GM21619 (cell line): Measurements from ENCODE around the gene PTPRD.

ENCODE experiments used
- ATAC-seq: cut with Tn5 transposase; IDR thresholded peaks from one replicate; pipeline ENCODE4 v1.9.1; 2021; ENCODE audit not compliant: unreplicated experiment

The PTPRD gene

DNA sequence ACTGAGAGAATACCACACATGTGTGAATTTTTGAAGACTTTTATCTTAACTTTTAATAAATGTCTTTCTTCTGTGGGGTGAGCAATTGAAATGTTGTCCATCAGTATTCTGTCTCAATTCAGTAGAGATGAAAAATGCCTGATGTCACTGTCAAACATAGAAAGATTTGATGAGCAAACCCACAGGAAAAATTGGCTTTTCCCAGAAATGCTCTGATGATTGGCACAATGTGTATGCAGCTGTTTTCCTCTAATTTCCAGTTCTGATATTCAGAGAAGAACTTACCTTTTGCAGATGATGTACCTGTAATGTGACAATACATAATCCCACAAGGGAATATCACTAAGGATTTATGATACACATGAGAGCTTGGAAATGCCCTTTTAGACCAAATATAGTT, 340.0 kb downstream of the PTPRD start:
- no peak for ATAC-seq

DNA sequence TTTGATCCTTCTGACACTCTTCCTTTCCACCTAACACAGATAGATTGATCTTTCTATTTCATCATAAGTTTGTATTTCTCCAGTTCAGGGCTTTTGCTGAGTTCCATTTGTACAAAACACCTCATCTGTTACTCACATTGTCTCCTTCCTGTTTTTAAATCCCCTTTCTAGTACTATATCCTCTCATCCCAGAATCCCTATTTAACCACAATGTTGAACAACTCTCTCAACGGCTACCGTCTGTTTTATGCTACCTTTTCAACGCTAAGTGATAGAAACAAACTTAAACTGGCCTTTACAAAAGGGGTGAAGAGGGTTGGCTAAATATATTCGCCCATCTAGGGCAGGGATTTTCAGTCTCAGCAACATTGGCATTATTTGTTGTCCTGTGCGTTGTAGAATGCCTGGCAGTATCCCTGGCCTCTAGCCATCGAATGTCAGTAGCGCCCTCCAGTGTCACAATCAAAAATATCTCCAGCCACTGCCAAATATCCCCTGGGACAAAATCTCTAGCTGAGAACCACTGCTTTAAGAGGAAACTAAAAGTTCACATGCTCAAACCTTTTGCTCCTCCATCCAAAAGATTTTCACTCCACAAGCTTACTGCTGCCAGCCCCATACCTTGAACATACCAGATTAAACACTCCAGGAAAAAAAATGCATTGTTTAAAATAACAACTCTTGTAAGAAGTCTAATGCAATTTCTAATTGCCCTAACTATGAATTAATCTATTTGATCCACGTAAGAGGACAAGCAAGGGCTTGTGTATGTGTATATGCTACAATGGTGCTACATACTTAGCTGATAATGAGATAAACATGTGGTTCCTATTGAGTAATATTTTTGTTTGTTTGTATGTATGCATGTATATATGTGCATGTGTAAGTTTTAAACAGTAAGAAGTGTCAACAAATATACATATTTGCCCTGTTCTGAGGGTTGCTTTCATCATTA, 344.0 kb downstream of the PTPRD start:
- no peak for ATAC-seq

DNA sequence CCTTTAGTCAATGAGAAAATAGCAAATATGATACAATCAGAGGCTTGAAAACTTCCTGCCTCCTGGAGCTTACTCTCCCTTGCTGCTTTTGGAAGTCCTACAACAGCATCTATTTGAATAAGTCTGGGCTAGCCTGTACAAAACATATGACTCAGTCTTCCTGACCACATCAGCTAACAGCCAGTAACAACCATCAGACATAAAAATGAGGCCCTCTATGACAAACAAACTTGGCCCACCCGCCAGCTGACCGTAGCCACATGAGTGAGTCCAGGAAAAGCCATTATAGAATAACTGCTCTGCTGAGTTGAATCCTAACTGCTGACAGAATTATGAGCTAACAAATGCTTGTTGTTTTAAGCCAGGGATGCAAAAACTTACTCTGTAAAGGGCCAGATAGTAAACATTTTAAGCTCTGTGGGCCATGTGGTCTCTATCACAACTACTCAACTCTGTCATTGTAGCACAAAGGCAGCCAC, 347.6 kb downstream of the PTPRD start:
- peak; percentile 44 for ATAC-seq

DNA sequence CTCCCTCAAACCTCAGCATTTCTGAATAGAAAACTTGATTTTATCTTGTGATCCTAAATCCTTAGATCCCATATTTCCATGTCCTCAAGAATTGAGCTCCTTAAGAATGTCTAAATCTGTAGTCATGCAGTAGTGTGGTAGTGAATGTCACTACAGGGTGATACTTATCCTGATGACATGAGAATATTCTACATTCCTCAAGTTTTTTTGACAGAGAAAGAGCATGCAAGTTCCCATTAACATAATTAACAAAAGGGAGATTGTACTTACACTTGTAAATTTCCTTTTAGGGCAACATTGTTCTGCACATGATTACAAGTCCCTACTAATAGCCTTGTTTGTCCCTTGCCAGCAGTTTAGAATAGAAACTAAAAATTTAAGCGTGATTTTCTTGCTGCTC, 352.3 kb downstream of the PTPRD start:
- ATAC-seq = no peak

DNA sequence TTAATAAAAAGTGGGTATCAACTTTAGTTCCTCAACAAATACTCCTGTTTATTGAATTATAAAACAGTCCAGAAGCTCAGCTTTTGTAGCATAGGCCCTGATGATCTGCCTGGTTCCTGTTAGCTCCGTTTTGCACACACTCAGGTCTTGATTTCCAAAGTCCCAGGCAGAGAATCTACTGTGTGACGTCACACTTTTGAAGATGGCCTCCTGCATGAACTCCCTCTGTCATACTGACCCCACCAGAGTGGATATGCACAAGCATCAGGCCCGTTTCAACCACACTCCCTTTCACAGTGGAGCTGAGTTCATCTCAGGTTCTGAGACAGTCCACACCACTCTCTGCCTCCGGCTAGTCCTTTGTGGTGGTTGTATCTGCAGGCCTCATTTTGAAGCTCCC, 353.1 kb downstream of the PTPRD start:
- ATAC-seq = no peak

DNA sequence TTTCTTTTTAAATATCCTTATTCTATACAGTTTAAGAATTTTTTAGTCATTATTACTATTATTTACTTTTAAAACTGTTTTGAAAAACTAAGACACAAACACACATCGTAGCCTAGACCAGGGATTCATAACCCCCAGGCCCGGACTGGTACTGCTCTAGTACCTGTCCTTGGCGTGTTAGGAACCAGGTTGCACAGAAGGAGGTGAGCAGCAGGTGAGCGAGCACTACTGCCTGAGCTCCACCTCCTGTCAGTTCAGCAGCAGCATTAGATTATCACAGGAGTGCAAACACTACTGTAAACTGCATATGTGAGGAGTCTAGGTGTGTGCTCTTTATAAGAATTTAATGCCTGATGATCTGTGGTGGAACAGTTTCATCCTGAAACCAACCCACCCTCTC, 357.0 kb downstream of the PTPRD start:
- no peak for ATAC-seq

DNA sequence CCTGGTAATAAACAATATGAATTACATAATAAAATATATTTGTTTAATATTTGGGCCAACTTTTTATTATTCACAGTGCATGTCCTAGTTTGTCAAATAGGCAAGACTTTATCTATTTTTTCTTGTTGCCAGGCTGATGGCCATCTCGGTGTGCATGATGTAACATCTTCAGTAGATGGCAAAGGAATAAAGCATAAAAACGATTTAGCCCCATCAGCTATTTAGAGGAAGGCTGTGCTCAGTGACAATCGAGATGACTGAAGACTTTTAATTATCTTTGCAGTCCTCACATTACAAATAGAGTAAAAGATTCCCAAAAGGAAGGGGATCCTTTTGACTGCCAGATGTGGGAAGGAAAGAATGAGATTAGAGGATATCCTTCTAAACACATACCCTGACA, 358.5 kb downstream of the PTPRD start:
- ATAC-seq = no peak

DNA sequence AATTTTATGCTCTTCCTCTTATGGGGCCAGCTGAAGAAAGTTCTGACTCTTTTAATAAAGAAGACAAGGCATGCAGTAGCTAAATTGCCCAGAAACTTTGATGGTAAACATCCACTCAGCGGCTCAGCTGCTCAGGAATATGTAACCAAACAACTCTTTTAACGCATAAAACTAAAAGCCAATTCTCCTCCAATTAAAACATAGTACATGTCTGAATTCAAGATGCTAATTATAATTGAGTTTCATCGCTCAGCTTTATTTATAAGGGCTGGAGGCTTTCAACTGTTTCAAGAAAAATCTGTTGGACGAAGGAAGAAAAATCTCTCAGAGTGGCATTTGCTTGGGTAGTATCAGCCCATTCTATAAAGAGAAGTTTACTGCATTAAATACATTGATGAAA, 359.5 kb downstream of the PTPRD start:
- no peak for ATAC-seq

DNA sequence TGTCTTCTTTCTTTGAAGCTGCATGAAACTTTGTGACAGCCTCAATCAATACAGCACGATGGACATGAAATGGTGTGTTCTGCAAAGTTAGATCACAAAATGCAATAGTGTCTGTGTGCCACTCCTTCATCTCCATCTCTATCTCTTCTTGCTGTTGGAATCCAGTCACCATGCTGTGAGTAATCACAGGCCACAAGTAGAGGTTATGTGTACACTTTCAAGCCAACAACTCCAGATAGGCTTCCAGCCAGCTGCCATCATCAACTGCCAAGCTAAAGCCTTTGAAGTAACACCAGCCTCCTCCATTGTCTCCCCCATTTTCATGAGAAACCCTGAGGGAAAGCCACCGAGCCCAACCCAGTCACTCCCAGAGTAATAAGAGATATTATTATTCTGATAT, 360.6 kb downstream of the PTPRD start:
- no peak for ATAC-seq

DNA sequence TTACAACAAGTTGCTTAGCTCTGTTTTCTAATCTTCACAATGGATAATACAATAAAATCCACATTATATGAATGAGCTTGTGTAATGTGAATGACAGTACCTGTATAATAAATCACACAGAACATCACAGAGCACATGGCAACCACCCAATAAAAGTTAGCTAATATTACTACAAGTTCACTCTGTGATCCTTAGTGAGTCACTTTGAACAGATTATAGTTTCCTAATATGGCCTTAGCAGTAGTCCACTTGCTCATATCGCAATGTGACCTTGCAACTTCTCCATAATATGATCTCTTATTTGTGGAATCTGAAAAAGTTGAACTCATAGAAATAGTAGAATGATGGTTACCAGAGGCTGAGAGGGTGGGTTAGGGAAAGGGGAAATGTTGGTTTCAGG, 361.3 kb downstream of the PTPRD start:
- ATAC-seq = no peak

DNA sequence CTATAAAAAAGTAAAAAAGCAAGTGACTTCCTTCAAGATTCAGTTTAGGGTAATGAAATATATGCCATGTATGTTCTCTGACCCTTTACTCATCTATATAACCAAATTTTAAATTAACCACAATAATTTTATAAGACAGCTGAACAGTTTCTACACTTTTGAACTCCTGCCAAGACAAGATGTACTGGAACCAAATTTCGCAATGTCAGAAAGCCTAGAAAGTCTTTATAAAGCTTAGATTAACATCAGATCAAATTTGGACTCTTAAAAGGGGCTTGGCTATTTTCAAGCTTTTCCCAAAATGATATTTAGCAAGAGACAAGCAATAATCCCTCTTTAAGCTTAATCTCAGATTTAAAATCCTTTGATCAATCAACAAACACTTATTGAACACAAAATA, 362.6 kb downstream of the PTPRD start:
- ATAC-seq = no peak

DNA sequence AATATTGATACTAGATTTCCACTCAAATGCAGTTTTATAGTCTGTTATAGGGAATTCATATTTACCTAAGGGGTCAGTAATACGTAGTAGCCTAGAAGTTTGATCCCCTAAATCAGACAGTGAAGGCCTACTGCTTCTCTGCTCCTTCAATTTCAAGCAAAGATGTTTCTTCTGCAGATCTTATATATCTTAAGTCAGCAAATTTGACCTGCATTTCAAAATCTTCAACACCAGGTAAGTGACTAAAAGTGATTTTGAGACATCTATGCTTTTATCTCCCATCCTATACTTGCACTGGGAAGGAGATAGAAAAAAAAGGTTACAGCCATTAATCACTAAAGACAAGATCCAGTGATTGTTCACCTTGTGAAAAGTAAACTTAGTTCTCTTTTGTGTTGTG, 363.9 kb downstream of the PTPRD start:
- no peak for ATAC-seq

DNA sequence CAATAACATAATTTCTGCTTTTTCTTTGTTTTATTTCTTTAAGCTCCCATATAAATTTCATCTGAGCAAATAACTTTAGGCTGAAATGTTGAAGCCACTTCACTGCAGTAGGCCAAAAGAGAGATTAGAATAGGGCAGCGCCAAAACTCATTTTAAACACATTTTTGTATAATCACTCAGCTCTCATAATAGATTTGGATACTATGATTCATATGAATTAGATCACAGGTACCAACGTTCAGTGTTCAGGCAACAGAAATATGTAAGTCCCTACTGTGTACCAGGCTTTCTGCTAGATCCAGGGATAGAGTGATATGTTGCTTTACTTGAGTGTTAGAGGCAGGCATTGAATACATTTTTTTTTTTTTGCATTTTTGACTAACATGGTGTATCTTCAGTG, 370.5 kb downstream of the PTPRD start:
- no peak for ATAC-seq

DNA sequence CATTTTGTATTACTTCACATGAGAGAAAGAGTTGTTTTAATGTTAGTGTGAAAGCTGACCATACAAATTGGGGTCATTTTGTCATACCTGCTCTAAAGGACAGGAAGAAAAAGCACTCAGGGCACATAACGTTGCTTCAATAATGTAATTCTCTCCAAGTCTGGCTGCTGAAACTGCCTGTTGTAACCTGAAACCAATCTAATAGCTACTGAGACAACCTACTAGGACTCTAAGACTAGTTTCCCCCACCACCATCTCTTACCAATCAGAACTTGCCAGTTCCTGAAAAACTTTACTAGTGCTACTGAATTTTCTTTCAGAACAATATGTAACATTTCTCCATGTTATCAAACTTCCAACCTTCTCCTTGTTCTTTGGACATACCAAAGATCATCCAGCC, 374.7 kb downstream of the PTPRD start:
- no peak for ATAC-seq

DNA sequence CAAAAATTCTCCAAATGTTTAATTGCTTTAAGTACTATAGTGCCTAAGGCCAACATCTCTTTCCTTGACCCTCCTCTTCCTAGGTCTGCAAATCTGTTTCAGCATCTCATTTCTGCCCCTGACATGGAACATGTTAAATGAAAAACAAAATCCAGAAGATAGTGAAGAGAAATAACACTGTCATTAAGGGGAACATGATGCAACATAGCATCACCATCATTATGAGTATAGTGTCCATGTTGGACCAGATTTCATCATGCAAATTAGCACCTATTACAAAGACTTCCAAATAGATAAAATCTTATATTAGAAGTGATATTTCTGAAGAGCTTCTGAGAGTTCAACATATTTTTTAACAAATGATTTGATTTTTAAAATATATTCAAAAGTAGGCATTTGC, 375.2 kb downstream of the PTPRD start:
- ATAC-seq = no peak

DNA sequence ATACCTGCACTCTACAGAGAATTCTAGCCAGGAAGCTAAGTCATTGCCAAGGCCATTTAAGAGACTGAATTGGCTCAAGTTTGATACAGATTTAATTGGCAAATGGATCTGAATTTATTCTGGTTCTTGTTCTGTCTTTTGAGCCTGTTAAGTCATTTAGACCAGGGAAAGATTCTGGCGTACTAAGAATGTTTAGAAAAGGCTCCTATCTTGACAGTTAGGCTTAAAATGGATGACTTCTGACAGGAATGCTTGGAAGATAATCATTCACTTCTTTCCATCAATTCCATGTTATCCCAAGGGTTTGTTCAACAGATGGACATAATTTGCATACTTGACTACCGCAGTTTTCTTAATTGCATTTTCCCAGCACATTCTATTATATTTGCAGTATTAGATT, 376.6 kb downstream of the PTPRD start:
- no peak for ATAC-seq

DNA sequence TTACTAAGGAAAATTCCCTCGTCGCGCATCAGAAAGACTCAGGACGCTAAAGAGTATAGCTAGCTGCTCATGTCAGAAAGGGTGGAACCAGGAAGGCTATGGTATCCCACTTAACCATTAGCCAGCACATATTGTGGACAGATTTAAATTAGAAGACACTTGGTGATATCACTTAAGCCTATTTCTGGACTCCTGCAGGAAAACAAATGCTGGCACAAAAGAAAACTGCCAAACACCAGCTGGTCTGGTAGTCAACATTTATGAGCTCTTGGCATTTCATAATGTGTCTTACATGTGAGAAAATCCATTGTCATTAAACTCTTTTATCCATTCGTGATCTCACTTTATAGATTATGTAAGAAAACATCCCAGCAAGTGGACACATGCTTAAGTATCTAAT, 377.4 kb downstream of the PTPRD start:
- no peak for ATAC-seq

DNA sequence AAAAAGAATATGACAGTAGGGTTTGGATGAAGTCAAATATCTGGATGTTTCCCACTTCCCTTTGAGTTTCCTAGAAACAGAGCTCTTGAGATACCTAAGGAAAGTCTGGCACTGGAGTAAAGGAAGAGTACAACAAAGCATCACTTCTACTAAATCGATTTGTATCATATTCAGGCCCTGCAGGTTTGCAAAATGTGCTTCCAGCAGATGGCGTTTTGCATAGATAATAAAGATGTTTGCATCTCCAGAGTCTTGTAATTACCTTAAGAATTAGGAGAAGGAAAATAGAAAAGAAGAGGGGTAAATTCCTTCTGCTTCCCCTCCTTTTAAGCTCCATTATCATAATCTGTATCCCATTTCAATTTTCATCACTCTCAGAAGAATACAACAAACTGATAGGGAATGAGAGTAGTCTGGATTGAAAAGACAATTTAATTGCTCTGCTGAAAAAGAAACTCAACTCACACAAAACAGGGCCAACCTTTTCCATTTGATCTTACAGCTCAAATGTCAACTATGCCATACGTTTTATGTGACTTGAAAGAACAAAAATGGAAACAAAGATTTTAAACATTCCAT, 380.4 kb downstream of the PTPRD start:
- no peak for ATAC-seq

DNA sequence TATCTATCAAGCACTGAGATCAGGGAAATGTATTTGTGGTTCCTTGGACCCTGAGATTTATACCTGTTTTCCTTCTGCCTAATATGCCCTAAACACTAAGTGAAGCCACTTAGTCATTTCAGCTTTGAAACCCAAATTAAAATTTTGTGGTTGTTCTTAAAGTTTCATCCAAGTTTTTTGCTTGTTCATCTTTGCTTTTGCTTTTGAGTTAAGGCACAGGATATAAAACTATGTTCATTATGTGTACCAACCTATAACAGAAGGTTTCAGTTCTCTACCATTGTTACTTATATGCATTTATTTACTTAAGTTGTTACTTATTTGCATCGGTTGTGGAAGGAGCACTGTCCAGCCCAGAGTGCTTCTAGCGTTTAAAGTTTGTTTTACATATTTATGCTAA, 382.3 kb downstream of the PTPRD start:
- ATAC-seq = peak; percentile 92

DNA sequence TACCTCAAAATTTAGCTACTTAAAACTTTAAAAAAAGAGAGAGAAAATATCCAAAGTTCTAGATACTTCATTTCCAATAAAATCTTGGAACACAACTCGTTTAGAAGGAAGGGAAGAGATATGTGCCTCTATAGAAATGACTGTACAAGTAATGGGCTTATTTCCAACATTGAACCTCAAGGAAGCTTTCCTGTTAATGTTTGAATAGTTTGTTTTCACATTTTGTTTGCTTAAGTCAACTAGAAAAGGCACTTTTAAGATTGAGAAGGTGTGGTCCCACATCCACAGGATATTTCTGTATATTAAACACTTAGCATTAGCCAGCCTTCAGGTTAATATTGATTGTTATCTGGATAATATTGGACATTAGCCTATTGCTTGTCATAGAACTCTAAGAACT, 384.7 kb downstream of the PTPRD start:
- no peak for ATAC-seq

DNA sequence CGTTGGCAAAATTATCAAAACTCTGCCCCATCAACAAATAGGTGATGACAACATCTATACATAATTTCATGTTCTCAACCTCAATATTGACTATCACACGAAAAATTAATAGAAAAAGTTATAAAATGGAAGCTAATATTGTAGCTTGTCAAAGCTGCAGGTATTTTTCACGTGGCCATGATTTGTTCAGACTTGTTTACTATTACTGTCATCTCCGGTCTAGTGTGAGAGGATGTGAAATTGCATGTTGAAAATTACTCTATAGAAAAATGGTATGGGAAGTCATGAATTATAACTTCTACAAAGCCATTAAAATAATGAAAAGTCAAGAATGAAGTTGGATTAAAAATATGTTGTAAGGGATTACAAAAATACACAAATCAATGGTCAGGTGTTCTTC, 385.8 kb downstream of the PTPRD start:
- ATAC-seq = no peak

DNA sequence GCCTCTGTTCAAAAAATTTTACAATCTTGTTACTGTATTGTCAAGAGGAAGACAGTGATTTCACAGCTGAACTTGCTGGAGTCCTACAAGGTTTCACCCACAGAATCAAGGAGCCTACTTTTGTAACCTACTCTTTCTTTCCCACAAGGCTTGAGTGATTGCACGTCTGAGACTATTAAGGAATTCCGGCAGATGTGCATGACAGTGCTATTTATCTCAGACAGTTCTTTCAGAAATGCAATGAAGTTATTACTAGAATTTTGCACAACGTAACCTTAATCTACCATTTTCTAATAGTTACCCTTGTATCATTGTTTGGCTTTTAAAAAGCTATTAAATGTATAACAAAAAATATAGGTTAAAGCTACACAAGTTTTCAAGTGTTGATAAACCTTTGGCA, 400.1 kb downstream of the PTPRD start:
- no peak for ATAC-seq

DNA sequence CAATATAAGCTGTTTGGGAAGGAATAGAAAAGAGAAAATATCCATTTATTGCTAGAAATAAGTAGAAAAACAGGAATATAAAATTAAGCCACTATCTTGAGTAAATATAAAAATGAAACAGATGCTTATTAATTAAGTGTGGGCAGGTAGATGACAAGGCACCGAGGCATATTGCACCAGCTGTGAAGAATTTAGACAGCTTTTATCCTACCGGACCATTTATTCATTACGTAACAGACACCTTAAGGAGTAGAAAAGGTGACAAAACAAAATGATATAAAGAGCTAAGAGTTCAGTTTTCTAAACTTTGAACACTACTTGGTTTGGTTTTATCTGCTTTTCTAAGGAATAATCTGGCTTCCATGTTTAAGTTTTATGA, 404.1 kb downstream of the PTPRD start:
- ATAC-seq = no peak
